Activated T-helper 1 cell treated with anti-CD3 and anti-CD28 coated beads, Interleukin-12 subunit alpha, Interleukin-12 subunit beta, Interleukin-2, Interleukin-4 antibody, amounts not matched to agents 30 ng/mL and 10 ng/mL and 1 ng/mL, durations not matched to agents 14 hours and 24 hours and 36 hours (primary cell): Measurements from ENCODE around the gene POLR3C. TPM values are rescaled to one million over a fixed set of nuclear protein-coding genes. Genes with fewer than 3 reads are reported as not detected.

Experiments
- DNase-seq: peaks from one replicate; pipeline ENCODE4 v3.0.0; 2021; ENCODE audit warnings: low spot score
- H3K27ac Mint-ChIP-seq: one replicate; pipeline ENCODE4 v1.8.0; 2021; ENCODE audit warnings: mild to moderate bottlenecking, mixed read lengths
- H3K27me3 Mint-ChIP-seq: one replicate; pipeline ENCODE4 v1.8.0; 2022; ENCODE audit warnings: mild to moderate bottlenecking, moderate library complexity, mixed read lengths; ENCODE audit not compliant: insufficient read depth
- H3K36me3 Mint-ChIP-seq: one replicate; pipeline ENCODE4 v1.8.0; 2021; ENCODE audit warnings: low read depth, mixed read lengths
- H3K4me1 Mint-ChIP-seq: one replicate; pipeline ENCODE4 v1.8.0; 2021; ENCODE audit warnings: low read depth, mixed read lengths
- H3K4me3 Mint-ChIP-seq: one replicate; pipeline ENCODE4 v1.8.0; 2021; ENCODE audit warnings: mild to moderate bottlenecking, moderate library complexity, mixed read lengths
- H3K9me3 Mint-ChIP-seq: one replicate; pipeline ENCODE4 v1.8.0; 2021; ENCODE audit warnings: mixed read lengths
- intact Hi-C: fragments of 100-400 bp; cut with micrococcal nuclease; formaldehyde crosslinking; loops from one replicate; pipeline ENCODE4 v1.15.1; 2024
- total RNA-seq: library from RNA; stranded (reverse); gene quantifications from 2 replicates; pipeline ENCODE4 v1.2.3, GENCODE V29; 2022

POLR3C gene
- total RNA-seq, 1 donor from 2014 or later = 44.5 TPM

DNA sequence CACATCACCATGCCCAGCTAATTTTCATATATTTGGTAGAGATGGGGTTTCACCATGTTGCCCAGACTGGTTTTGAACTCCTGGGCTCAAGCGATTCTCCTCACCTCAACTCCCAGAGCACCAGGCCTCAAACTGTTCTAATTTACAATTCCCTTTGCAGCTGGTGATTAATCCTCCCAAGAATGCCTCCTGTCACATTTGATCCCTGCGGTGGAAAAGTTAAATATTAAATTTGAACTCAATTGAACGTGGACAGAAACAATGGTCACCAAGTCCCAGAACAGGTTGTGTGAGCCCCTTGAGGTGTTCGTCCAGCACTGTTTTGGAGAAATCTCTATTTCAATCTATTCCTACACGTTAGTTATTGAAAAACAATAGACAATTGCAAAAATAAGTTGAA, 63.6 kb downstream of the POLR3C start:
- no peak for DNase-seq
- intact Hi-C loops = loop anchor here (2.0 kb wide), 1 partner anchor 43 kb away; the partner anchor contains the start of gene NUDT17
- Mint-ChIP-seq H3K27me3 (peaks cover 32% of the 10 kb centered on the region), H3K9me3 (no peaks in the 10 kb centered on the region), H3K27ac (no peak overlapping the region), H3K4me3 (no peak overlapping the region), H3K4me1 (peaks cover 25% of the 10 kb centered on the region), H3K36me3 (no peaks in the 10 kb centered on the region)

- Mint-ChIP-seq H3K27me3 (peaks cover 18% of the 10 kb centered on the region), H3K4me3 (no peak overlapping the region), H3K27ac (no peak overlapping the region), H3K4me1 (peaks cover 23% of the 10 kb centered on the region), H3K9me3 (no peaks in the 10 kb centered on the region), H3K36me3 (no peaks in the 10 kb centered on the region)
- intact Hi-C loops = no loop called here
- DNase-seq = no peak
These were observed 65.7 kb downstream of the POLR3C start for GRCh38 chr1:145889722-145890121.

- no peak for DNase-seq
- Mint-ChIP-seq H3K4me1 (peaks cover 9% of the 10 kb centered on the region), H3K27me3 (peaks cover 8% of the 10 kb centered on the region), H3K27ac (no peak overlapping the region), H3K9me3 (no peaks in the 10 kb centered on the region), H3K4me3 (no peak overlapping the region), H3K36me3 (no peaks in the 10 kb centered on the region)
- intact Hi-C loops = no loop called here
These were observed 67.1 kb downstream of the POLR3C start for GRCh38 chr1:145891143-145891542.

DNA sequence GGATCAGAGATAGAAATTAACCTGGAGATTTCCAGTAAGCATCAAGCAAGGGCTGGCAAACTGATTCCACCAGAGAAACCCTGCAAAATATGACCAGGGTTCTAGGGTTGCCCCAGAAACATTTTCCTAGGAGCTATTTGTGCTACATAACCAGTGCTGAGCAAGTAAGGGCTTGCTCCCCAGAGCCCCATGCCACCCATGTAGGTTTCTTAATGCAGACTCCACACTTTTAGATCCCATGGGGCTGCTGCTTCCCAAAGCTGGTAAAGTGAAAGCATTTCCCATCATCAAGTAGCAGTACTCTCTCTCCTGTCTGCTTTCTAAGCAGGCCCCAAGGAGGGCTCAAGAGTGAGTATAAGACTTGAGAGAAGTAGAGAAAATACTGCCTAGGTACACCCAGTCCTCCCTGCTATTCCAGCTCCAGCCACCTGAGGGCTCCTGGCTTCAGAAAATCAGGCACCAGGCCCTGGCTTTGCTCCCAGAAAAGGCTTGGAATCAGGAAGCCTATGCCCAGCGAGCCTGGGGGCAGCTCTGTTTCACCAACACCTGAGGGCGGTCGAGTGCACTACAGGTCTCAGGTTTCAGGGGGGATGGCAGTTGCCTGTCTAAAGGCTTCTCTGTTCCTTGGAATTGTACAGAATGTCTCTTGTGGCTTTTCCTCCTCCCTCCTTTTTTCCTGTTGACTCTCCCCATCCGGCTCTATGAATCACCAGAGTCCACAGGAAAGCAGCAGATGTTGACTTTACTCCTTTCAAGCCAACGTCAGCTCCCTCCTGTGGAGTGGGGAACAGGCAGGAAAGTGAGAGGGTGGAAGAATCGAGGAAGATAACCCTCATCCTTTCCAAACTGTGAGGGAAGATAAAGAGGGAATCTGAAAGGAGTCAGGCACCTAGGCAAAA, 67.8 kb downstream of the POLR3C start:
- H3K27me3 Mint-ChIP-seq = peaks cover 8% of the 10 kb centered on the region
- H3K9me3 Mint-ChIP-seq = no peaks in the 10 kb centered on the region
- intact Hi-C loops = loop anchor here (1.0 kb wide), 3 partner anchors 8 to 120 kb away; partner anchors contain the start of gene ITGA10
- peak; percentile 37 for DNase-seq
- no peak overlapping the region for H3K4me3 Mint-ChIP-seq
- H3K36me3 Mint-ChIP-seq = no peaks in the 10 kb centered on the region
- no peak overlapping the region for H3K27ac Mint-ChIP-seq
- H3K4me1 Mint-ChIP-seq = peaks cover 2% of the 10 kb centered on the region

GRCh38 chr1:145892486-145893087, 68.6 kb downstream of the POLR3C start:
- Mint-ChIP-seq H3K27ac (no peak overlapping the region), H3K4me1 (no peaks in the 10 kb centered on the region), H3K27me3 (peaks cover 7% of the 10 kb centered on the region), H3K36me3 (no peaks in the 10 kb centered on the region), H3K4me3 (no peak overlapping the region), H3K9me3 (no peaks in the 10 kb centered on the region)
- intact Hi-C loops = loop anchor here (1.0 kb wide), 3 partner anchors 8 to 120 kb away; partner anchors contain the start of gene ITGA10
- DNase-seq = no peak

GRCh38 chr1:145893306-145894055, 69.5 kb downstream of the POLR3C start:
- intact Hi-C loops = no loop called here
- Mint-ChIP-seq H3K9me3 (no peaks in the 10 kb centered on the region), H3K27ac (no peak overlapping the region), H3K4me1 (no peaks in the 10 kb centered on the region), H3K36me3 (no peaks in the 10 kb centered on the region), H3K27me3 (peaks cover 6% of the 10 kb centered on the region), H3K4me3 (no peak overlapping the region)
- DNase-seq = no peak

Other genes starting within 250 kb of the POLR3C start
- gene GPR89A, start 216.2 kb upstream of the POLR3C start, total RNA-seq = 36.6 and 38.0 TPM in 2 replicates
- 0.18 TPM in 1 of 2 replicates, not detected in the other for gene PDZK1, start 116.8 kb upstream of the POLR3C start, total RNA-seq
- gene CD160, start 104.7 kb upstream of the POLR3C start, total RNA-seq = 0.27 TPM in 1 of 2 replicates, not detected in the other
- 18.8 and 20.0 TPM in 2 replicates for gene RNF115, start 105 bp upstream of the POLR3C start, total RNA-seq
- 3.0 TPM in 2 replicates for gene NUDT17, start 21.4 kb downstream of the POLR3C start, total RNA-seq
- 16.9 and 17.0 TPM in 2 replicates for gene PIAS3, start 34.9 kb downstream of the POLR3C start, total RNA-seq
- 0.37 and 0.52 TPM in 2 replicates for gene ANKRD35, start 61.7 kb downstream of the POLR3C start, total RNA-seq
- 1.9 TPM in 2 replicates for gene ITGA10, start 85.8 kb downstream of the POLR3C start, total RNA-seq
- gene PEX11B, start 94.5 kb downstream of the POLR3C start, total RNA-seq = 30.6 and 31.2 TPM in 2 replicates
- gene RBM8A, start 103.3 kb downstream of the POLR3C start, total RNA-seq = 331 and 354 TPM in 2 replicates
- 30.3 and 32.2 TPM in 2 replicates for gene LIX1L, start 133.8 kb downstream of the POLR3C start, total RNA-seq
- 4.8 and 5.1 TPM in 2 replicates for gene ANKRD34A, start 140.4 kb downstream of the POLR3C start, total RNA-seq
- gene POLR3GL, start 140.5 kb downstream of the POLR3C start, total RNA-seq = 10.6 and 11.6 TPM in 2 replicates
- gene TXNIP, start 172.4 kb downstream of the POLR3C start, total RNA-seq = 107 and 108 TPM in 2 replicates
- not detected in 2 replicates for gene HJV, start 197.5 kb downstream of the POLR3C start, total RNA-seq